Stimulated activated CD8-positive, alpha-beta memory T cell treated with anti-CD3 and anti-CD28 coated beads, Interleukin-7, amount 100 ng/mL, for 24 hours (primary cell): ENCODE data around the gene ARHGDIA.
"Not testable (repeated sequence)": the region's sequence is repeated elsewhere in the genome, so short reads cannot be mapped to it uniquely, and the experiment has no call there.

Experiments used
- DNase-seq: peaks from one replicate; pipeline ENCODE4 v3.0.0-alpha.2; 2020; ENCODE audit warnings: low read depth

The ARHGDIA gene

GRCh38 chr17:81842725-81843504 is 28.2 kb downstream of the ARHGDIA start:
- DNase-seq, result no peak

- DNase-seq, result no peak
Measured at GRCh38 chr17:81842378-81842724, 28.8 kb downstream of the ARHGDIA start.

- DNase-seq, result no peak
Measured at GRCh38 chr17:81841866-81842265, 29.3 kb downstream of the ARHGDIA start.

GRCh38 chr17:81840826-81841778 is 30.0 kb downstream of the ARHGDIA start:
- no peak for DNase-seq

- DNase-seq, result not testable (repeated sequence)
Measured at GRCh38 chr17:81840059-81840458, 31.1 kb downstream of the ARHGDIA start.

- DNase-seq, result no peak
Measured at GRCh38 chr17:81839301-81839700, 31.8 kb downstream of the ARHGDIA start.

GRCh38 chr17:81838753-81839255 is 32.3 kb downstream of the ARHGDIA start:
- no peak for DNase-seq

- no peak for DNase-seq
Measured at GRCh38 chr17:81837641-81838040, 33.5 kb downstream of the ARHGDIA start.

GRCh38 chr17:81834831-81835267 is 36.3 kb downstream of the ARHGDIA start, which contains the start of gene PPP1R27:
TSS of gene PPP1R27 (minus strand) at chr17:81835050. CDS start at chr17:81834953, 97 bp downstream.
- no peak for DNase-seq

GRCh38 chr17:81833921-81834830 is 37.0 kb downstream of the ARHGDIA start:
- no peak for DNase-seq

- peak; percentile 86 for DNase-seq
Measured at GRCh38 chr17:81833160-81833920, 37.8 kb downstream of the ARHGDIA start, which contains the start of gene MCRIP1. TSS of gene MCRIP1 (minus strand) at chr17:81833291. CDS start at chr17:81824506, 8,785 bp downstream.

- DNase-seq, result peak; percentile 25
Measured at GRCh38 chr17:81832608-81833159, 38.5 kb downstream of the ARHGDIA start.

GRCh38 chr17:81831957-81832607 is 39.1 kb downstream of the ARHGDIA start:
- DNase-seq, result peak; percentile 33

- DNase-seq, result no peak
Measured at GRCh38 chr17:81831563-81831956, 39.6 kb downstream of the ARHGDIA start.

- no peak for DNase-seq
Measured at GRCh38 chr17:81829858-81830257, 41.3 kb downstream of the ARHGDIA start.

- DNase-seq, result no peak
Measured at GRCh38 chr17:81828656-81829055, 42.5 kb downstream of the ARHGDIA start.

GRCh38 chr17:81825841-81826466 is 45.2 kb downstream of the ARHGDIA start:
- DNase-seq, result no peak

GRCh38 chr17:81824595-81824994 is 46.5 kb downstream of the ARHGDIA start:
- DNase-seq, result no peak

- DNase-seq, result no peak
Measured at GRCh38 chr17:81823820-81824550, 47.2 kb downstream of the ARHGDIA start.
